Pancreas (tissue), 10 donors: Measurements from ENCODE around the gene CPHXL2. TPM values are rescaled to one million over a fixed set of nuclear protein-coding genes. Genes with fewer than 3 reads are reported as not detected.

Experiments used
- ATAC-seq, 4 donors: fragments of 200-7000 bp; cut with Tn5 transposase; one replicate each; pipeline versions ENCODE4 v1.8.0 to v1.9.1; 2020; ENCODE audit warnings: mild to moderate bottlenecking in 4 of 4, moderate library complexity in 4 of 4
- DNase-seq, 6 donors: peaks; one replicate each; pipeline ENCODE4 v3.0.0-alpha.2; 2020
- FAIRE-seq: peaks from 2 replicates; lab custom pipeline; 2012; peaks lifted over from hg19 to GRCh38; lab: Jason Lieb, UNC
- H3K27ac ChIP-seq, 4 donors: fragments of 200-600 bp; sonication (generic); 1 replicate in 3 of 4; 2 replicates in 1 of 4; pipeline versions ENCODE4 v1.5.0 to v1.8.0; 2020
- H3K27me3 ChIP-seq, 4 donors: fragments of 200-600 bp; one replicate each; pipeline ENCODE4 v1.8.0; 2021
- H3K36me3 ChIP-seq, 3 donors: fragments of 200-600 bp; sonication (generic) in 1 of 3; one replicate each; pipeline versions ENCODE4 v1.5.0 to v1.8.0; 2020 to 2021
- H3K4me1 ChIP-seq, 3 donors: fragments of 200-600 bp; one replicate each; pipeline ENCODE4 v1.8.0; 2021
- H3K4me3 ChIP-seq, 4 donors: fragments of 200-600 bp; sonication (generic) in 2 of 4; one replicate each; pipeline versions ENCODE4 v1.5.0 to v1.8.0; 2020 to 2021
- H3K9me3 ChIP-seq, 4 donors: fragments of 200-600 bp; one replicate each; pipeline ENCODE4 v1.8.0; 2021
- CTCF ChIP-seq, 4 donors: fragments of 200-600 bp; sonication (generic) in 3 of 4; IDR thresholded peaks; one replicate each; pipeline versions ENCODE4 v1.5.0 to v1.8.0; 2021; ENCODE audit warnings: antibody characterized with exemption in 4 of 4
- WGBS, 2 donors: extraction: QIAGEN DNeasy Blood & Tissue Kit; methylation state at CpG; one replicate each; pipeline ENCODE4 v1.1.7; 2013; 5-methylcytosine and 5-hydroxymethylcytosine counted together
- intact Hi-C, 3 donors: fragments of 100-400 bp; cut with DNase I; formaldehyde crosslinking; loops; one replicate each; pipeline versions ENCODE4 v1.11.1 to v1.14.2; 2022
- polyA plus RNA-seq, 2 donors: library from polyadenylated mRNA; stranded (reverse); fragments of 200-250 nt; gene quantifications; one replicate each; pipeline ENCODE4 v1.2.3, GENCODE V29; 2013
- total RNA-seq, 6 donors: library from RNA; stranded (reverse); fragmentation: NEBNext Ultra II Directional in 4 of 6; extraction: Animal tissue kit (Norgen Biotek cat#: 25700) in 4 of 6; gene quantifications; one replicate each; pipeline versions ENCODE4 v1.2.1 to v1.2.4, GENCODE V29; 2021 to 2023
- donor health status: healthy with polysubstance abuse.
- donor health status: DM: no; HTN: no; CAD: no; lungs with moderate emphysema.
- donor health status: DM: no; HTN: no; CAD: no.
- donor health status: control.
- donor health status: control.
- donor health status: Bipolar disorder and iron deficiency.
- donor health status: DM: yes; HTN: yes; CAD: no.
- donor health status: DM: no; HTN: no; CAD: no.
- donor health status: DM: no; HTN: no; CAD: no.
- donor health status: DM: yes; HTN: yes; CAD: no.

The CPHXL2 gene
- total and polyA plus RNA-seq, 8 donors: not detected

GRCh38 chr16:75627851-75628250, 49.0 kb downstream of the CPHXL2 start:
- ATAC-seq (no peak), DNase-seq (no peak), FAIRE-seq (no peak)
- peaks cover 0 to 56% (median 35%) of the 10 kb centered on the region in 3 donors for H3K36me3 ChIP-seq
- no peak overlapping the region for H3K27ac ChIP-seq
- no peaks in the 10 kb centered on the region for H3K4me1 ChIP-seq
- H3K27me3 ChIP-seq: no peaks in the 10 kb centered on the region
- intact Hi-C loops: loop anchor here in 1 of 3 donors (10.0 kb wide), 1 partner anchor 153 kb away; no protein-coding TSS in a partner anchor
- no peaks in the 10 kb centered on the region for H3K9me3 ChIP-seq
- no peak overlapping the region for H3K4me3 ChIP-seq
- WGBS, 2 donors: 70 to 72% methylated on average over 3 of the region's 3 CpGs
- no peak for TF ChIP-seq CTCF (IDR thresholded peaks at IDR 0.05)

GRCh38 chr16:75626806-75627205, 50.0 kb downstream of the CPHXL2 start:
- Histone ChIP-seq H3K27ac (no peak overlapping the region), H3K36me3 (peaks cover 0 to 50% (median 34%) of the 10 kb centered on the region in 3 donors), H3K9me3 (no peaks in the 10 kb centered on the region), H3K27me3 (no peaks in the 10 kb centered on the region), H3K4me1 (peaks cover 0 to 6% (median 5%) of the 10 kb centered on the region in 3 donors), H3K4me3 (no peak overlapping the region)
- ATAC-seq: no peak
- no peak for FAIRE-seq
- WGBS, 2 donors: 93% methylated on average over 4 of the region's 4 CpGs
- no peak for TF ChIP-seq CTCF (IDR thresholded peaks at IDR 0.05)
- no peak for DNase-seq
- intact Hi-C loops: loop anchor here in 1 of 3 donors (10.0 kb wide), 1 partner anchor 152 kb away; no protein-coding TSS in a partner anchor

GRCh38 chr16:75624921-75625334, 51.9 kb downstream of the CPHXL2 start:
- WGBS, 2 donors: 74 to 75% methylated on average over 4 of the region's 4 CpGs
- ATAC-seq: no peak
- no peak for TF ChIP-seq CTCF (IDR thresholded peaks at IDR 0.05)
- no peak for FAIRE-seq
- DNase-seq: no peak
- H3K27ac ChIP-seq: no peak overlapping the region
- no peak overlapping the region for H3K4me3 ChIP-seq
- H3K4me1 ChIP-seq: peaks cover 5 to 9% (median 7%) of the 10 kb centered on the region in 3 donors
- no peaks in the 10 kb centered on the region for H3K9me3 ChIP-seq
- H3K36me3 ChIP-seq: peaks cover 0 to 32% (median 23%) of the 10 kb centered on the region in 3 donors
- H3K27me3 ChIP-seq: no peaks in the 10 kb centered on the region
- intact Hi-C loops: loop anchor here in 1 of 3 donors (10.0 kb wide), 1 partner anchor 150 kb away; no protein-coding TSS in a partner anchor

- no peaks in the 10 kb centered on the region for H3K9me3 ChIP-seq
- no peaks in the 10 kb centered on the region for H3K27me3 ChIP-seq
- peak within 1 kb of the TSS; percentile 59 to 73 (median 64) for H3K4me3 ChIP-seq
- WGBS, 2 donors: 0 to 1% methylated on average over 62 of the region's 62 CpGs
- peaks cover 0 to 12% (median 5%) of the 10 kb centered on the region in 3 donors for H3K36me3 ChIP-seq
- DNase-seq: peak; percentile 96 to 98 (median 97)
- peak; percentile 47 for FAIRE-seq
- ATAC-seq: peak; percentile 96 to 98 (median 98)
- intact Hi-C loops: loop anchor here in 1 of 3 donors (10.0 kb wide), 1 partner anchor 148 kb away; no protein-coding TSS in a partner anchor
- peak within 1 kb of the TSS; percentile 73 to 82 (median 81) for H3K27ac ChIP-seq
- peaks cover 5 to 9% (median 7%) of the 10 kb centered on the region in 3 donors for H3K4me1 ChIP-seq
- TF ChIP-seq CTCF (IDR thresholded peaks at IDR 0.05): no peak
These were observed 53.8 kb downstream of the CPHXL2 start, which contains the start of gene ADAT1 for GRCh38 chr16:75622761-75623605. TSS of gene ADAT1 (minus strand) at chr16:75623281. CDS start at chr16:75620799, 2,482 bp downstream.
